K562 (cell line): Measurements from ENCODE around the gene TMEM92. TPM values are rescaled to one million over a fixed set of nuclear protein-coding genes. Genes with fewer than 3 reads are reported as not detected.

Source experiments
- BCL6 ChIP-seq: fragments of 250-450 bp; sonication (Bioruptor Pico); IDR thresholded peaks from 2 replicates; pipeline ENCODE4 v1.4.0; 2020
- BRD9 ChIP-seq: fragments of 450-650 bp; IDR thresholded peaks from 2 replicates; pipeline ENCODE4 v1.6.1; 2018; ENCODE audit warnings: low read depth; ENCODE audit not compliant: partially characterized antibody
- DDX20 ChIP-seq: fragments of 450-650 bp; IDR thresholded peaks from 2 replicates; pipeline ENCODE4 v1.6.1; 2016; ENCODE audit warnings: missing genetic modification characterization, low read depth, mild to moderate bottlenecking, missing compliant biosample characterization, moderate library complexity
- ETV5 ChIP-seq: sonication (generic); formaldehyde crosslinking; IDR thresholded peaks from 2 replicates; pipeline ENCODE4 v1.4.0; 2020; ENCODE audit warnings: low read depth, mild to moderate bottlenecking, missing genetic modification reagents
- GTF2A2 ChIP-seq: IDR thresholded peaks from 2 replicates; pipeline ENCODE4 v1.6.1; 2016; ENCODE audit warnings: mild to moderate bottlenecking, missing genetic modification characterization, missing compliant biosample characterization
- KDM1A ChIP-seq, 2 experiments: fragments of 450-650 bp; IDR thresholded peaks; 2 replicates each; pipeline ENCODE4 v1.6.1; 2016; ENCODE audit warnings: mild to moderate bottlenecking in 2 of 2
- PCBP1 ChIP-seq: fragments of 200-400 bp; formaldehyde crosslinking; IDR thresholded peaks from 2 replicates; pipeline ENCODE4 v1.6.1; 2018; ENCODE audit warnings: mild to moderate bottlenecking, low read depth, low read length; ENCODE audit not compliant: poor library complexity, severe bottlenecking
- SMARCB1 ChIP-seq: IDR thresholded peaks from 2 replicates; pipeline ENCODE4 v1.6.1; 2011; ENCODE audit warnings: improper control_type of control experiment, low read depth; ENCODE audit not compliant: insufficient read length
- TOE1 ChIP-seq, 2 experiments: fragments of 450-650 bp in 1 of 2; sonication (generic) in 1 of 2; formaldehyde crosslinking in 1 of 2; IDR thresholded peaks; 2 replicates each; pipeline versions ENCODE4 v1.7.1 to v1.8.0; 2016 to 2022; ENCODE audit warnings: borderline replicate concordance in 2 of 2, mild to moderate bottlenecking in 2 of 2, antibody characterized with exemption in 1 of 2, inconsistent platforms in 1 of 2, low read depth in 1 of 2, missing genetic modification reagents in 1 of 2, moderate library complexity in 1 of 2
- TRIM28 ChIP-seq: fragments of 450-650 bp; IDR thresholded peaks from 2 replicates; pipeline ENCODE4 v1.6.1; 2017
- ZNF12 ChIP-seq: sonication (generic); formaldehyde crosslinking; IDR thresholded peaks from 2 replicates; pipeline ENCODE4 v1.4.0; 2020; ENCODE audit warnings: mild to moderate bottlenecking, missing genetic modification reagents
- ZNF175 ChIP-seq: fragments of 200-800 bp; sonication (Bioruptor generic); IDR thresholded peaks from 2 replicates; pipeline ENCODE4 v1.6.1; 2016; ENCODE audit warnings: low read depth, mild to moderate bottlenecking, missing genetic modification characterization, missing compliant biosample characterization
- ZNF311 ChIP-seq: fragments of 250-450 bp; sonication (Bioruptor Pico); IDR thresholded peaks from 2 replicates; pipeline ENCODE4 v1.4.0; 2020; ENCODE audit warnings: mild to moderate bottlenecking, moderate library complexity
- ZNF696 ChIP-seq: fragments of 250-450 bp; sonication (Bioruptor Pico); conservative IDR thresholded peaks from 2 replicates; pipeline ENCODE4 v1.4.0; 2020; ENCODE audit warnings: mild to moderate bottlenecking, moderate library complexity
- ZNF780A ChIP-seq: fragments of 250-450 bp; sonication (Bioruptor Pico); IDR thresholded peaks from 2 replicates; pipeline ENCODE4 v1.5.0; 2021; ENCODE audit warnings: mild to moderate bottlenecking
- polyA plus RNA-seq, 8 experiments: library from polyadenylated mRNA; depleted of rRNA in 4 of 8; stranded (reverse) in 5 of 8; unstranded in 3 of 8; fragments of >200 nt; fragmentation: Nextera tagmentation in 2 of 8; fragmentation: Illumina TruSeq in 1 of 8; extraction: Ambion mirVana in 2 of 8; extraction: Trizol in 1 of 8; gene quantifications; 2 replicates each; pipeline versions ENCODE4 v1.2.1 to v1.2.3, GENCODE V29; 2011 to 2014; ENCODE audit warnings: inconsistent platforms in 1 of 8, missing spikeins in 1 of 8
- total RNA-seq, 7 experiments: library from RNA; depleted of rRNA in 6 of 7; stranded (reverse); fragments of >200 nt in 6 of 7; fragmentation: Illumina TruSeq in 2 of 7; extraction: Trizol in 2 of 7; gene quantifications; 2 replicates each; pipeline versions ENCODE4 v1.2.1 to v1.2.3, GENCODE V29; 2011 to 2021; ENCODE audit warnings: low replicate concordance in 1 of 7
- TF ChIP-seq, protein P1 (sequence below): sonication (generic); formaldehyde crosslinking; IDR thresholded peaks from 2 replicates; pipeline ENCODE4 v1.8.0; 2022; ENCODE audit warnings: mild to moderate bottlenecking, missing genetic modification reagents
- TF ChIP-seq, protein P2 (sequence below): fragments of 450-650 bp; formaldehyde crosslinking; IDR thresholded peaks from 2 replicates; pipeline ENCODE4 v1.4.0; 2020; ENCODE audit warnings: mild to moderate bottlenecking, moderate library complexity
- TF ChIP-seq, protein P3 (sequence below): sonication (generic); formaldehyde crosslinking; IDR thresholded peaks from 2 replicates; pipeline ENCODE4 v1.8.1; 2023; ENCODE audit warnings: mild to moderate bottlenecking, missing genetic modification reagents
- TF ChIP-seq, protein P4 (sequence below): fragments of 250-450 bp; sonication (Bioruptor Pico); IDR thresholded peaks from 2 replicates; pipeline ENCODE4 v1.4.0; 2020; ENCODE audit warnings: borderline replicate concordance

The TMEM92 gene
- total and polyA plus RNA-seq, 9 of the 15 experiments (the other 6 are each of a cell fraction or from before 2014, with no cell fraction given) = 0.14 to 2.1 (median 0.40) TPM

DNA sequence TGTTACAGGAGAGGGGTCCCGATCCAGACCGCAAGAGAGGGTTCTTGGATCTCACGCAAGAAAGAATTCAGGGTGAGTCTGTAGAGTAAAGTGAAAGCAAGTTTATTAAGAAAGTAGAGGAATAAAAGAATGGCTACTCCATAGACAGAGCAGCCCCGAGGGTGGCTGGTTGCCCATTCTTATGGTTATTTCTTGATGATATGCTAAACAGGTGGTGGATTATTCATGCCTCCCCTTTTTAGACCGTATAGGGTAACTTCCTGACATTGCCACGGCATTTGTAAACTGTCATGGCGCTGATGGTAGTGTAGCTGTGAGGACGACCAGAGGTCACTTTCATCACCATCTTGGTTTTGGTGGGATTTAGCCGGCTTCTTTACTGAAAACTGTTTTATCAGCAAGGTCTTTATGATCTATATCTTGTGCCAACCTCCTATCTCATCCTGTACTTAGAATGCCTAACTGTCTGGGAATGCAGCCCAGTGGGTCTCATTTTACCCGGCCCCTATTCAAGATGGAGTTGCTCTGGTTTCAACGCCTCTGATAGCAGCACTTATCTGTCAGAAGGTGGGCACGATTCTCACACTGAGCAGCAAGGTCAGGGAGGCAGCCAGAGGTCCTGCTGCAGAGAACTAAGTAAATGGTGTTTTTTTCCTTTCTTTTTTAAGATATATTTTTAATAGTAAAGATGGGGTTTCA lies 45.2 kb downstream of the TMEM92 start (continued):
- TF ChIP-seq TOE1 (IDR thresholded peaks at IDR 0.05; ENCODE audit: borderline replicate concordance) (no peak), TOE1 (CRISPR knock-in tag; IDR thresholded peaks at IDR 0.05; ENCODE audit: borderline replicate concordance, low read depth) (no peak), KDM1A (IDR thresholded peaks at IDR 0.05) (no peak), BRD9 (no peak), ZNF696 (CRISPR knock-in tag) (no peak), DDX20 (tag) (peak; percentile 89), PCBP1 (no peak), ETV5 (CRISPR knock-in tag) (no peak), GTF2A2 (peak; percentile 87), ZNF12 (no peak), ZNF780A (CRISPR knock-in tag) (no peak), ZNF311 (CRISPR knock-in tag) (peak; percentile 81), TRIM28 (no peak), BCL6 (peak; percentile 89), ZNF175 (CRISPR knock-in tag) (peak; percentile 94), SMARCB1 (no peak)
- TF ChIP-seq, protein P1, sequence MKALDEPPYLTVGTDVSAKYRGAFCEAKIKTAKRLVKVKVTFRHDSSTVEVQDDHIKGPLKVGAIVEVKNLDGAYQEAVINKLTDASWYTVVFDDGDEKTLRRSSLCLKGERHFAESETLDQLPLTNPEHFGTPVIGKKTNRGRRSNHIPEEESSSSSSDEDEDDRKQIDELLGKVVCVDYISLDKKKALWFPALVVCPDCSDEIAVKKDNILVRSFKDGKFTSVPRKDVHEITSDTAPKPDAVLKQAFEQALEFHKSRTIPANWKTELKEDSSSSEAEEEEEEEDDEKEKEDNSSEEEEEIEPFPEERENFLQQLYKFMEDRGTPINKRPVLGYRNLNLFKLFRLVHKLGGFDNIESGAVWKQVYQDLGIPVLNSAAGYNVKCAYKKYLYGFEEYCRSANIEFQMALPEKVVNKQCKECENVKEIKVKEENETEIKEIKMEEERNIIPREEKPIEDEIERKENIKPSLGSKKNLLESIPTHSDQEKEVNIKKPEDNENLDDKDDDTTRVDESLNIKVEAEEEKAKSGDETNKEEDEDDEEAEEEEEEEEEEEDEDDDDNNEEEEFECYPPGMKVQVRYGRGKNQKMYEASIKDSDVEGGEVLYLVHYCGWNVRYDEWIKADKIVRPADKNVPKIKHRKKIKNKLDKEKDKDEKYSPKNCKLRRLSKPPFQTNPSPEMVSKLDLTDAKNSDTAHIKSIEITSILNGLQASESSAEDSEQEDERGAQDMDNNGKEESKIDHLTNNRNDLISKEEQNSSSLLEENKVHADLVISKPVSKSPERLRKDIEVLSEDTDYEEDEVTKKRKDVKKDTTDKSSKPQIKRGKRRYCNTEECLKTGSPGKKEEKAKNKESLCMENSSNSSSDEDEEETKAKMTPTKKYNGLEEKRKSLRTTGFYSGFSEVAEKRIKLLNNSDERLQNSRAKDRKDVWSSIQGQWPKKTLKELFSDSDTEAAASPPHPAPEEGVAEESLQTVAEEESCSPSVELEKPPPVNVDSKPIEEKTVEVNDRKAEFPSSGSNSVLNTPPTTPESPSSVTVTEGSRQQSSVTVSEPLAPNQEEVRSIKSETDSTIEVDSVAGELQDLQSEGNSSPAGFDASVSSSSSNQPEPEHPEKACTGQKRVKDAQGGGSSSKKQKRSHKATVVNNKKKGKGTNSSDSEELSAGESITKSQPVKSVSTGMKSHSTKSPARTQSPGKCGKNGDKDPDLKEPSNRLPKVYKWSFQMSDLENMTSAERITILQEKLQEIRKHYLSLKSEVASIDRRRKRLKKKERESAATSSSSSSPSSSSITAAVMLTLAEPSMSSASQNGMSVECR (CRISPR knock-in tag) = no peak
- TF ChIP-seq, protein P2, sequence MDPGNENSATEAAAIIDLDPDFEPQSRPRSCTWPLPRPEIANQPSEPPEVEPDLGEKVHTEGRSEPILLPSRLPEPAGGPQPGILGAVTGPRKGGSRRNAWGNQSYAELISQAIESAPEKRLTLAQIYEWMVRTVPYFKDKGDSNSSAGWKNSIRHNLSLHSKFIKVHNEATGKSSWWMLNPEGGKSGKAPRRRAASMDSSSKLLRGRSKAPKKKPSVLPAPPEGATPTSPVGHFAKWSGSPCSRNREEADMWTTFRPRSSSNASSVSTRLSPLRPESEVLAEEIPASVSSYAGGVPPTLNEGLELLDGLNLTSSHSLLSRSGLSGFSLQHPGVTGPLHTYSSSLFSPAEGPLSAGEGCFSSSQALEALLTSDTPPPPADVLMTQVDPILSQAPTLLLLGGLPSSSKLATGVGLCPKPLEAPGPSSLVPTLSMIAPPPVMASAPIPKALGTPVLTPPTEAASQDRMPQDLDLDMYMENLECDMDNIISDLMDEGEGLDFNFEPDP (CRISPR knock-in tag) = no peak
- TF ChIP-seq, protein P3, sequence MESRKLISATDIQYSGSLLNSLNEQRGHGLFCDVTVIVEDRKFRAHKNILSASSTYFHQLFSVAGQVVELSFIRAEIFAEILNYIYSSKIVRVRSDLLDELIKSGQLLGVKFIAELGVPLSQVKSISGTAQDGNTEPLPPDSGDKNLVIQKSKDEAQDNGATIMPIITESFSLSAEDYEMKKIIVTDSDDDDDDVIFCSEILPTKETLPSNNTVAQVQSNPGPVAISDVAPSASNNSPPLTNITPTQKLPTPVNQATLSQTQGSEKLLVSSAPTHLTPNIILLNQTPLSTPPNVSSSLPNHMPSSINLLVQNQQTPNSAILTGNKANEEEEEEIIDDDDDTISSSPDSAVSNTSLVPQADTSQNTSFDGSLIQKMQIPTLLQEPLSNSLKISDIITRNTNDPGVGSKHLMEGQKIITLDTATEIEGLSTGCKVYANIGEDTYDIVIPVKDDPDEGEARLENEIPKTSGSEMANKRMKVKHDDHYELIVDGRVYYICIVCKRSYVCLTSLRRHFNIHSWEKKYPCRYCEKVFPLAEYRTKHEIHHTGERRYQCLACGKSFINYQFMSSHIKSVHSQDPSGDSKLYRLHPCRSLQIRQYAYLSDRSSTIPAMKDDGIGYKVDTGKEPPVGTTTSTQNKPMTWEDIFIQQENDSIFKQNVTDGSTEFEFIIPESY (CRISPR knock-in tag) = no peak
- TF ChIP-seq, protein P4, sequence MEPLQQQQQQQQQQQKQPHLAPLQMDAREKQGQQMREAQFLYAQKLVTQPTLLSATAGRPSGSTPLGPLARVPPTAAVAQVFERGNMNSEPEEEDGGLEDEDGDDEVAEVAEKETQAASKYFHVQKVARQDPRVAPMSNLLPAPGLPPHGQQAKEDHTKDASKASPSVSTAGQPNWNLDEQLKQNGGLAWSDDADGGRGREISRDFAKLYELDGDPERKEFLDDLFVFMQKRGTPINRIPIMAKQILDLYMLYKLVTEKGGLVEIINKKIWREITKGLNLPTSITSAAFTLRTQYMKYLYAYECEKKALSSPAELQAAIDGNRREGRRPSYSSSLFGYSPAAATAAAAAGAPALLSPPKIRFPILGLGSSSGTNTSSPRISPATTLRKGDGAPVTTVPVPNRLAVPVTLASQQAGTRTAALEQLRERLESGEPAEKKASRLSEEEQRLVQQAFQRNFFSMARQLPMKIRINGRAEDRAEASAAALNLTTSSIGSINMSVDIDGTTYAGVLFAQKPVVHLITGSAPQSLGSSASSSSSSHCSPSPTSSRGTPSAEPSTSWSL (CRISPR knock-in tag) = no peak
